Breast epithelium (tissue), 4 donors: ENCODE results near the gene HCFC1R1. TPM values are rescaled to one million over a fixed set of nuclear protein-coding genes. Genes with fewer than 3 reads are reported as not detected.

Experiments
- DNase-seq, 2 donors: peaks; one replicate each; pipeline ENCODE4 v3.0.0-alpha.2; 2019; ENCODE audit warnings: low spot score in 2 of 2
- H3K27ac ChIP-seq, 2 donors: fragments of 200-600 bp; sonication (generic) in 1 of 2; one replicate each; pipeline ENCODE4 v1.5.1; 2016 to 2019; ENCODE audit warnings: mild to moderate bottlenecking in 1 of 2
- H3K27me3 ChIP-seq, 2 donors: fragments of 200-600 bp; sonication (generic) in 1 of 2; one replicate each; pipeline versions ENCODE4 v1.5.1 to v1.6.0; 2017 to 2019; ENCODE audit warnings: control low read depth in 1 of 2, mild to moderate bottlenecking in 1 of 2
- H3K36me3 ChIP-seq: fragments of 200-600 bp; one replicate; pipeline ENCODE4 v1.5.1; 2019
- H3K4me1 ChIP-seq, 2 donors: fragments of 200-600 bp; sonication (generic); one replicate each; pipeline ENCODE4 v1.5.1; 2016 to 2019; ENCODE audit warnings: control low read depth in 1 of 2
- H3K4me3 ChIP-seq, 3 donors: fragments of 200-600 bp; sonication (generic); 1 replicate in 2 of 3; 2 replicates in 1 of 3; pipeline ENCODE4 v1.5.1; 2016 to 2019; ENCODE audit warnings: mild to moderate bottlenecking in 3 of 3, moderate library complexity in 2 of 3
- H3K9me3 ChIP-seq, 2 donors: fragments of 200-600 bp; sonication (generic) in 1 of 2; one replicate each; pipeline ENCODE4 v1.5.1; 2016 to 2019; ENCODE audit warnings: control low read depth in 1 of 2
- POLR2A ChIP-seq: fragments of 450-650 bp; IDR thresholded peaks from one replicate; pipeline ENCODE4 v1.6.1; 2016; ENCODE audit warnings: antibody characterized with exemption, mild to moderate bottlenecking, moderate library complexity
- POLR2AphosphoS5 ChIP-seq, 3 donors: sonication (generic); formaldehyde crosslinking; IDR thresholded peaks; one replicate each; pipeline ENCODE4 v1.6.1; 2017; ENCODE audit warnings: antibody characterized with exemption in 3 of 3
- intact Hi-C: fragments of 100-400 bp; cut with DNase I; formaldehyde crosslinking; loops from one replicate; pipeline ENCODE4 v1.15.1; 2023; ENCODE audit warnings: low total_unique reads
- total RNA-seq, 3 donors: library from RNA; depleted of rRNA; stranded (reverse); fragments of >200 nt; gene quantifications; one replicate each; pipeline ENCODE4 v1.1.0, GENCODE V29; 2016
- TF ChIP-seq, protein P1 (sequence below), 3 donors: fragments of 450-650 bp; IDR thresholded peaks; one replicate each; pipeline ENCODE4 v1.5.1; 2016 to 2017; ENCODE audit warnings: antibody characterized with exemption in 3 of 3, mild to moderate bottlenecking in 3 of 3, moderate library complexity in 3 of 3

Gene HCFC1R1
- total RNA-seq, 3 donors from 2014 or later, result 8.8 to 26.5 (median 17.3) TPM

DNA sequence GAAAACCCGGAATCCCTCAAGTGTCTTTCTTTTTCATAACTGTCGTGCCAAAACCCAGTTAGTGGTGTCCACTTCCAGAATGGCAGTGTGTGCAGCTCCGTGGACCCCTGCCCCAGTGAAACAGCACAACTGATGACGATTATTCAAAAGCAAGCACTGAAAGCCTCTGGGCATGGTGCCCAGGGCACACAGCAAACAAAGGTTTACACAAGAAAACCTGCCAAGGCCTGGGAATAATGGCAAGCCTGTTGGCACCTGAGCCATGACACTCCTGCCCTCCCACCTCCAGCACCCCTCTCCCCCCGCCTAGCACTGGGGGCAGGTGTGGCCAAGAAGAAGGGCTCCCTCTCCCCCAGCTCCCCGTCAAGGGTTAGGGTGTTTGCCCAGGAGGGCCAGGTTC lies 46.3 kb downstream of the HCFC1R1 start:
- H3K27ac ChIP-seq, result no peak overlapping the region
- H3K4me1 ChIP-seq, result peaks cover 0 to 3% of the 10 kb centered on the region in 2 donors
- intact Hi-C loops, result no loop called here
- no peak overlapping the region for H3K4me3 ChIP-seq
- no peaks in the 10 kb centered on the region for H3K36me3 ChIP-seq
- no peaks in the 10 kb centered on the region for H3K9me3 ChIP-seq
- no peak for DNase-seq
- TF ChIP-seq POLR2A, result no peak
- no peak for TF ChIP-seq POLR2AphosphoS5 (IDR thresholded peaks at IDR 0.05)
- TF ChIP-seq, protein P1, sequence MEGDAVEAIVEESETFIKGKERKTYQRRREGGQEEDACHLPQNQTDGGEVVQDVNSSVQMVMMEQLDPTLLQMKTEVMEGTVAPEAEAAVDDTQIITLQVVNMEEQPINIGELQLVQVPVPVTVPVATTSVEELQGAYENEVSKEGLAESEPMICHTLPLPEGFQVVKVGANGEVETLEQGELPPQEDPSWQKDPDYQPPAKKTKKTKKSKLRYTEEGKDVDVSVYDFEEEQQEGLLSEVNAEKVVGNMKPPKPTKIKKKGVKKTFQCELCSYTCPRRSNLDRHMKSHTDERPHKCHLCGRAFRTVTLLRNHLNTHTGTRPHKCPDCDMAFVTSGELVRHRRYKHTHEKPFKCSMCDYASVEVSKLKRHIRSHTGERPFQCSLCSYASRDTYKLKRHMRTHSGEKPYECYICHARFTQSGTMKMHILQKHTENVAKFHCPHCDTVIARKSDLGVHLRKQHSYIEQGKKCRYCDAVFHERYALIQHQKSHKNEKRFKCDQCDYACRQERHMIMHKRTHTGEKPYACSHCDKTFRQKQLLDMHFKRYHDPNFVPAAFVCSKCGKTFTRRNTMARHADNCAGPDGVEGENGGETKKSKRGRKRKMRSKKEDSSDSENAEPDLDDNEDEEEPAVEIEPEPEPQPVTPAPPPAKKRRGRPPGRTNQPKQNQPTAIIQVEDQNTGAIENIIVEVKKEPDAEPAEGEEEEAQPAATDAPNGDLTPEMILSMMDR (IDR thresholded peaks at IDR 0.05), result no peak
- H3K27me3 ChIP-seq, result no peaks in the 10 kb centered on the region

DNA sequence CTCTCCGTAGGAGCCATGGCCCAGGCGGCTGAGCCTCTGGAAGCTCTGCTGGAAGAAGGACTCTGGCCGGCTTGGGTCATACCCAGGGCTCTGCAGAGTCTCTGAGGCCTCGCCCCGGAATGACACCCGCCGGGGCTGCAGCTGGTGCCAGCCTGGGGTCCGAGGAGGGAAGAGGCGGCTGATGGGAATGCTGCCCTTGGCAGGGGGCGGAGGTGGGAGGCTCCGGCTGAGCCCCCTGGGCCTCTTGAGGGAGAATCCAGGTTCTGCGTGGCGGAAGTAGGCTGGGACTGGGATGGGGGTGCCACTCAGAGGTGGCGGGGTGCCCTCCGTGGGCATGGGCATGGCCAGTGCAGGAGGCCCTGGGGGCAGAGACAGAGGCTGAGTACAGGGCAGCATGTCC lies 47.1 kb downstream of the HCFC1R1 start:
- Histone ChIP-seq H3K4me3 (no peak overlapping the region), H3K27ac (no peak overlapping the region), H3K27me3 (no peaks in the 10 kb centered on the region), H3K9me3 (no peaks in the 10 kb centered on the region), H3K4me1 (peaks cover 0 to 3% of the 10 kb centered on the region in 2 donors), H3K36me3 (no peaks in the 10 kb centered on the region)
- intact Hi-C loops, result no loop called here
- TF ChIP-seq POLR2A (no peak), POLR2AphosphoS5 (IDR thresholded peaks at IDR 0.05) (no peak)
- TF ChIP-seq, protein P1 (IDR thresholded peaks at IDR 0.05), result no peak
- DNase-seq, result no peak

DNA sequence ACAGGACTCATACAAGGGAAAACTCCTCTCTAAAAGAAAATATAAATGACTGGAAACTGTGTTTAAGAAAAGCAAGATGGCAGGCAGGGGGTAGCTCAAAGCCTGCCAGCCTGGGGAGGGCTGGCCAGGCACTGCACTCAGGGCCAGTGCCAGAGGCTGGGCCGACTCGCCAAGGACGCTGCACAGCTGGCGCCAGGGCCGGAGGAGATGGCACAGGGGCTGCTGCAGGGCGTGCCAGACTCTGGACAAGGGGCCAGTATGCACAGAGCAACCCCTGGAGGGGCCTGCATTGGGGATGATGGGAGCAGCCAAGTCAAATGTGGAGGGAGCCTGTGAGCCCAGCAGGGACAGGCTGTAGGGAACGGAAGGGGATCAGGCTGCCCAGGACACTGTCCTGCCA lies 47.5 kb downstream of the HCFC1R1 start:
- peaks cover 0 to 3% of the 10 kb centered on the region in 2 donors for H3K4me1 ChIP-seq
- TF ChIP-seq POLR2A (no peak), POLR2AphosphoS5 (IDR thresholded peaks at IDR 0.05) (no peak)
- TF ChIP-seq, protein P1 (IDR thresholded peaks at IDR 0.05), result no peak

DNA sequence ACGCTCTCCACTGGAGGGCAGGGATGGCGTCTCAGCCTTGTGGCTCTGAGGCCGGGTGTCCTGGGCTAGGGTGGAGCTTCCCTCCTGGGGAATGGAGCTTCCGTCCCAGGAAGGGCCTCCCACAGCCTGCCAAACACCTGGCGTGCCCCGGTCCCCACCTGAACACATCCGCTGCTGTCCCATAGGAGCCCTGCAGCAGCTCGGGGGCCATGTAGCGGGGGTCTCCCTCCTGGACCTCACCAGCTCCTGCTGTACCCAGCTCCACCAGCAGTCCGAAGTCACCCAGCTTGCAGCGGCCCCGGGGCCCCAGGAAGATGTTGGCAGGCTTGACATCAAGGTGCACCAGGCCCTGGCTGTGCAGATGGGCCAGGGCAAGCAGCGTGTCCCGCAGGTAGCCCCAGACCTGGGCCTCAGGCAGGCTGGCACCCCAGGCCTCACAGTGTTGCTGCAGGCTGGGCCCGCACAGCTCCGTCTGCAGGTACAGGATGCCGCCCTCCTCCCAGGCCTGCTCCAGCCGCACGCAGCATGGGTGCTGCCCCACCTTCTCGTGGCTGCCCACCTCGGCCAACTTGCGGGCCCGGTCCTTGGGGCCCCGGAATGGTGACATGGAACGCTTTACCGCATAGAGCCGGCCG lies 48.5 kb downstream of the HCFC1R1 start:
- TF ChIP-seq, protein P1 (IDR thresholded peaks at IDR 0.05), result no peak
- TF ChIP-seq POLR2AphosphoS5 (IDR thresholded peaks at IDR 0.05) (no peak), POLR2A (no peak)
- peaks cover under 1 to 4% of the 10 kb centered on the region in 2 donors for H3K4me1 ChIP-seq
- H3K9me3 ChIP-seq, result no peaks in the 10 kb centered on the region
- intact Hi-C loops, result no loop called here
- no peaks in the 10 kb centered on the region for H3K36me3 ChIP-seq
- no peak overlapping the region for H3K4me3 ChIP-seq
- no peaks in the 10 kb centered on the region for H3K27me3 ChIP-seq
- DNase-seq, result no peak
- H3K27ac ChIP-seq, result no peak overlapping the region

More for the DNA sequence above, 47.5 kb downstream of the HCFC1R1 start:
- Histone ChIP-seq H3K36me3 (no peaks in the 10 kb centered on the region), H3K9me3 (no peaks in the 10 kb centered on the region), H3K27me3 (no peaks in the 10 kb centered on the region), H3K27ac (no peak overlapping the region), H3K4me3 (no peak overlapping the region)
- intact Hi-C loops, result no loop called here
- no peak for DNase-seq

DNA sequence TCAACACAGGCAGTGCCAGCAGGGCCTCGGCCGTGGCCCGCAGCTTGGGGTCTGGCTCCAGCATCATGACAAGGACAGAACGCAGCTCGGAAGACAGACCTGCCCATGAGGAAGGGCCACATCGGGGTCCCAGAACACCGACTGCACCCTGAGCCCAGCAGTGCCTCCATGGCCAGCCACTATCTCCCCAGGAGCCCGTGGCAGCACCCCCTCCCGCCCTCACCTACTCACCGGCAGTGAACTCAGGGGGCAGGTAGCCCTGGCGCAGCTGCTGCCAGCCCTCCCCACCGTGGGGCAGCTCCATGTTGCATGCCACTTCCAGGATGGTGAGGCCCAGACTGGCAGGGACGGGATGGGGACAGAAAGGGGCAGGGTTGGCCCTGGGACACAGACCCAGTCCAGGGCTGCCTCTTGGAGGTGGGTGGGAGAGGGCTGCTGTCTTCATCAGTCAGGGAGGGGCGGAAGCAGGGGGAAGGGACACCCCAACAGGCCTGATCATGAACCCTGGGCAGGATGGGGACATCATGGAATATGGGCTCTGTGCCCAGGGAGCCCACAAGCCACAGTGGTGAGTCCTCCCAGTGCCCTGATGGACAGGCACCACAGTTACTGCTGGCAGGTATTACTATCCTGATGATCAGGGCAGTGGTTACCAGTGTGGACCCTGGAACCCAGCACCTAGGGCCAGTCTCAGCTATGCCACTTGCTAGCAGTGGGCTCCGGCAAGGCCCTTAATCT lies 49.3 kb downstream of the HCFC1R1 start:
- H3K4me1 ChIP-seq, result peaks cover 4 to 6% of the 10 kb centered on the region in 2 donors
- H3K9me3 ChIP-seq, result no peaks in the 10 kb centered on the region
- no peaks in the 10 kb centered on the region for H3K27me3 ChIP-seq
- no peak overlapping the region for H3K27ac ChIP-seq
- no peak overlapping the region for H3K4me3 ChIP-seq
- TF ChIP-seq, protein P1 (IDR thresholded peaks at IDR 0.05), result no peak
- intact Hi-C loops, result no loop called here
- no peaks in the 10 kb centered on the region for H3K36me3 ChIP-seq
- DNase-seq, result no peak
